Neural cell (in vitro differentiated cells): ENCODE data around the gene PDZRN3.

Source experiments
- CTCF ChIP-seq: fragments of 450-650 bp; IDR thresholded peaks from 2 replicates; pipeline ENCODE4 v1.5.1; 2014; ENCODE audit warnings: antibody characterized with exemption, mild to moderate bottlenecking, moderate library complexity; ENCODE audit not compliant: poor library complexity, severe bottlenecking
- EZH2 ChIP-seq: fragments of 200-600, 300-800 bp; shearing (Covaris generic), sonication (generic); IDR thresholded peaks from 2 replicates; pipeline ENCODE4 v1.6.1; 2014; ENCODE audit warnings: antibody characterized with exemption, low read length, borderline replicate concordance, mild to moderate bottlenecking; ENCODE audit not compliant: insufficient read depth, poor library complexity, severe bottlenecking
- MXI1 ChIP-seq: fragments of 450-650 bp; conservative IDR thresholded peaks from 2 replicates; pipeline ENCODE4 v1.6.1; 2014; ENCODE audit warnings: antibody characterized with exemption, mild to moderate bottlenecking; ENCODE audit not compliant: poor library complexity, severe bottlenecking
- POLR2AphosphoS5 ChIP-seq: IDR thresholded peaks from 2 replicates; pipeline ENCODE4 v1.6.1; 2012

DNA sequence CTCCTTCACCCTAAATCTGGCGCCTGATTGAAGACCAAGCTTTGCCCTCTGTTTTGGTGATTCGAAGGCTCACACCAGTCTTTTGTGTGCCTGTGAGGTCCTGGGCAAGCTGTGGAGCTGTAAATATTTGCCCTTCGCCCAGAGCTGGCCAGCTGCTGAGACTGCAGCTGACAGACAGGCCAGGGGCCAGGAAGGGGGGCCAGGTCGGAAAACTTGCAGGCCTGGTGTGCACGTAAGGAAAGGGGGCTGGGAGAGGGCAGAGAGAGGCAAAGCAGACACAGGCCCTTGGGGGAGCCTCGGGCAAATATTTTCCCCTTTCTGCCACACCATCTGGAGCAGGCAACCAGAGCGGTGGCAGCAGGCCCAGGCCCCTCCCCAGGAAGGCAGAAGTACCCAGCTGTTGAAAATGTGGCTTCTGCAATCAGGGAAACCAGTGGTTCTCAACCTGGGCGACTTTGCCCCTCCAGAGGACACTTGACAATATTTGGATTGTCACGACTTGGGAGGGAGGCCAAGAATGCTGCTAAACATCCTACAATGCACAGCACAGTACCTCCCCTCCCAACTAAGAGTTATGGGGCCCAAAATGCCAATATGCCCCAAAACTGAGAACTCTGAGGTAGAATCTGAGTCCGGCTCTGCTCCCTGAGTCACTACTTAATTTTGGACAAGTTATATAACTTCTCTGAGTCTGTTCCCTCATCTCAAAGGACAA lies 2.5 kb downstream of the PDZRN3 start:
- no peak for TF ChIP-seq MXI1
- TF ChIP-seq EZH2, result no peak
- TF ChIP-seq POLR2AphosphoS5, result no peak
- TF ChIP-seq CTCF, result no peak
